Peyer's patch (tissue), 4 donors: Measurements from ENCODE around the gene SIAH3.

Source experiments
- CTCF ChIP-seq, 6 experiments: fragments of 450-650 bp in 4 of 6; fragments of 200-600 bp in 2 of 6; sonication (generic) in 1 of 6; IDR thresholded peaks; one replicate each; pipeline ENCODE4 v1.5.1; 2017 to 2019; ENCODE audit warnings: antibody characterized with exemption in 6 of 6, mild to moderate bottlenecking in 3 of 6, moderate library complexity in 1 of 6
- POLR2A ChIP-seq, 2 donors: fragments of 450-650 bp; IDR thresholded peaks; one replicate each; pipeline ENCODE4 v1.5.1; 2017; ENCODE audit warnings: antibody characterized with exemption in 2 of 2, mild to moderate bottlenecking in 2 of 2, moderate library complexity in 2 of 2

GRCh38 chr13:45744979-45745378 is 106.6 kb downstream of the SIAH3 start:
- TF ChIP-seq POLR2A (IDR thresholded peaks at IDR 0.05) (no peak), CTCF (IDR thresholded peaks at IDR 0.05) (no peak)
